Measurements from ENCODE around the gene BAG2. TPM values are rescaled to one million over a fixed set of nuclear protein-coding genes. Genes with fewer than 3 reads are reported as not detected.

The BAG2 gene
- total RNA-seq, 1 donor = 32.8 TPM

DNA sequence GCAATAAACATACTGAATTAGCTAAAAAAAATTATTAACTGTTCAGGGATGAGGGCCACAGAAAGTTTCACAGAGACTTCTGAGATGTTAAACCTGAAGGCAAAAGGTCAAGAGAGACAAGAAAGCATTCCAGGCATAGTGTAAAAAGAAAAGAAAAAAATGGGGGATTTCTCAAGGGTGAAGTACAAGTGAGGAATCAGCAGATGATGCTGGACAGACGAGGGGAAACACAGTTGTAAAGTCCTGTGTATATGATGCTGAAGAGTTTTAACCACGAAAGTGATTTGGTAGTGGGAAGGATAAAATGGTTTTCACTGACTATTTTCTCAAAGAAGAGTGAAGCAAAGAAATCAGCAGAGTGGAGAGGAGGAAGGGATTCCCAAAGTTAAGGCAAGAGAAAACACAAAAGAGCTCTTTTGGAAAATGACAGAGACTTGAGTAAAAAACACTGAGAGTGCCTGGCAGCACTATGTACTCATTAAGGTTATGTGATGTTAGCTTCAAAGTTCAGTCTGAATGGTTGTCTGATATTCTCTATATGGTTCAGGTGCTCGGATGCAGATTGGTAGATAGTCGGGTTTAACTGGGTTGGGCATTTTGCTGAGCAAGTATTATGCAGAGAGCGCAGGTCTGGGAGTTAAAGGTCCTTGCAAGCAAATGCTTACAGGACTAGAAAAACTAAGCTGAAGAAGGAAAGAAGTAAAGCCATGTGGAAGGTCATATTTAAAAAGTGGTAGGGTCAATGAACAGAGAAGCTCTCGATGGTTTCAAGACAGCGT is 33.6 kb downstream of the BAG2 start:
- DNase-seq (ENCODE audit: low read depth) = peak; percentile 21
- TF ChIP-seq, protein P1, sequence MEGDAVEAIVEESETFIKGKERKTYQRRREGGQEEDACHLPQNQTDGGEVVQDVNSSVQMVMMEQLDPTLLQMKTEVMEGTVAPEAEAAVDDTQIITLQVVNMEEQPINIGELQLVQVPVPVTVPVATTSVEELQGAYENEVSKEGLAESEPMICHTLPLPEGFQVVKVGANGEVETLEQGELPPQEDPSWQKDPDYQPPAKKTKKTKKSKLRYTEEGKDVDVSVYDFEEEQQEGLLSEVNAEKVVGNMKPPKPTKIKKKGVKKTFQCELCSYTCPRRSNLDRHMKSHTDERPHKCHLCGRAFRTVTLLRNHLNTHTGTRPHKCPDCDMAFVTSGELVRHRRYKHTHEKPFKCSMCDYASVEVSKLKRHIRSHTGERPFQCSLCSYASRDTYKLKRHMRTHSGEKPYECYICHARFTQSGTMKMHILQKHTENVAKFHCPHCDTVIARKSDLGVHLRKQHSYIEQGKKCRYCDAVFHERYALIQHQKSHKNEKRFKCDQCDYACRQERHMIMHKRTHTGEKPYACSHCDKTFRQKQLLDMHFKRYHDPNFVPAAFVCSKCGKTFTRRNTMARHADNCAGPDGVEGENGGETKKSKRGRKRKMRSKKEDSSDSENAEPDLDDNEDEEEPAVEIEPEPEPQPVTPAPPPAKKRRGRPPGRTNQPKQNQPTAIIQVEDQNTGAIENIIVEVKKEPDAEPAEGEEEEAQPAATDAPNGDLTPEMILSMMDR (IDR thresholded peaks at IDR 0.05; ENCODE audit: insufficient read depth, low read depth, low read length) = no peak
- no peak overlapping the region for H3K4me3 ChIP-seq (ENCODE audit: low read depth, low read length)

DNA sequence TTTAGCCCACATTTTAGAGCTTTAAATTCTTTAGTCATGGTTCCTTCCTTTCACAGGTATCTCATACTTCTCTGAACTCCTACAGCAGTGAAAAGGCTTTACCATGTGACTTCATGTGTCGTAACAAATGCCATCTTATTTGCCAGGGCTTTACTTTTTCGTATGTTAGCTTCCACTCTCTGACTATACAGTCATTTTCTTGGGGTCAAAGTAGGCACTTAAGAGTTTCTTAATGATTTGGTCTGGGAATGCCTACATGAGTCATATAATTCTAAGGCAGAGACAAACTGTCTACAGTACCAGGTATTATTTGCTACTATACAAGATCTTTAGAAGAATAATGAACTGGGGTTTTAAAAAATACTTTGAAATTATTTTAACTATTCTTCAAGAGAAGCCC is 35.0 kb downstream of the BAG2 start:
- DNase-seq (ENCODE audit: low read depth) = peak; percentile 66
- TF ChIP-seq, protein P1 (IDR thresholded peaks at IDR 0.05; ENCODE audit: insufficient read depth, low read depth, low read length) = no peak
- no peak overlapping the region for H3K4me3 ChIP-seq (ENCODE audit: low read depth, low read length)

DNA sequence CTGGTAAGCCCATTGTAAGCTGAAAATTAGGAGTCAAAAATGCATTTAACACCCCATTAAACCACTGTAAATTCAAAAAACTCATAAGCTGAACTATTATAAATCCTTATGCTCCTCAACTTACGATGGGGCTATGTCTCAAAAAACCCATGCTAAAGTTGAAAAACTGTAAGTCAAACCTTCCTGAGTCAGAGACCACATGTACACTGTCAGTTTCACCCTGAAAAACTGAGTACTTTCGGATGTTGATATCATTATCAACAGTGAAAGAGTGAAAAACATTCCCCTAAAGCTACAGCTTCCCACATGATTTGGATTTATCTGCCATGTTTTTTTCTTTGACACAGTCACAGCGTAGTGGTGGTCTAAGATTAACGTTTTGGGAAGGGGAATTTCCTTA is 35.7 kb downstream of the BAG2 start:
- TF ChIP-seq, protein P1 (IDR thresholded peaks at IDR 0.05; ENCODE audit: insufficient read depth, low read depth, low read length) = no peak
- H3K4me3 ChIP-seq (ENCODE audit: low read depth, low read length) = no peak overlapping the region
- DNase-seq (ENCODE audit: low read depth) = peak; percentile 30

DNA sequence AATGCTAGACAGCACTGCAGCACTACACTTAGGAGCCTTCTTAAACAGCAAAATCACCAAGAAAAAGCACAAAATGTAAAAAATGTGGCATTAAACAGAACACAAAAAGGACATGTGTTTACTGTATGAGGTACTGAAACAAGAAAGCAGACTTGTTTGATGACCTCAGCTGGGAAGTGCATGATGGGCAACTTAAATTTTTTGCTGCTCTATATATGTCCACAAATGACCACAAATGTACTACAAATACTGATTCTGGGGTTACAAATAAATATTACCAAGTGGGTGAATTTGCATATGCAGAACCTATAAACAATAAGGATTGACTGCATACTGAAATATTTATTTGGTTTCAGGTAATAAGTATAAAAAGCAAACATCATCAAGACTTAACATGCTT is 36.9 kb downstream of the BAG2 start:
- TF ChIP-seq, protein P1 (IDR thresholded peaks at IDR 0.05; ENCODE audit: insufficient read depth, low read depth, low read length) = no peak
- no peak overlapping the region for H3K4me3 ChIP-seq (ENCODE audit: low read depth, low read length)
- DNase-seq (ENCODE audit: low read depth) = peak; percentile 34

DNA sequence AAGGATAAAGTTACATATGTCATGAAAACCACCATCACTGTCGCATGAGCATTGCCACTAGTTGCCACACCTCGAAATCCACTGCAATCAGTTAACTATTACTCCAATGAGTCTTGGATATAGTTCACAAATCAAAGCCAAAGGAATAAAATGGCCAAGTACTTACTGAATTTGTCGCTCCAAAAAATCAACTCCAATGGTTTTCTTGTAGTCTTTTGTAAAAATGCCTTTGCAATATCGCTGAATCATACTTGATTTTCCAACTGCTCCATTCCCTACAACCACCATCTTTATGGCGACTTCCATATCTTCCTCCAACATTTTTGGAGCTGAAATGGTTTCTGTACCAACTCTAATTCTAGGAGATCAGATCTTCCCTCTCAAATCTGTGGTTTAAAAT is 37.9 kb downstream of the BAG2 start:
- no peak overlapping the region for H3K4me3 ChIP-seq (ENCODE audit: low read depth, low read length)
- TF ChIP-seq, protein P1 (IDR thresholded peaks at IDR 0.05; ENCODE audit: insufficient read depth, low read depth, low read length) = no peak
- no peak for DNase-seq (ENCODE audit: low read depth)

DNA sequence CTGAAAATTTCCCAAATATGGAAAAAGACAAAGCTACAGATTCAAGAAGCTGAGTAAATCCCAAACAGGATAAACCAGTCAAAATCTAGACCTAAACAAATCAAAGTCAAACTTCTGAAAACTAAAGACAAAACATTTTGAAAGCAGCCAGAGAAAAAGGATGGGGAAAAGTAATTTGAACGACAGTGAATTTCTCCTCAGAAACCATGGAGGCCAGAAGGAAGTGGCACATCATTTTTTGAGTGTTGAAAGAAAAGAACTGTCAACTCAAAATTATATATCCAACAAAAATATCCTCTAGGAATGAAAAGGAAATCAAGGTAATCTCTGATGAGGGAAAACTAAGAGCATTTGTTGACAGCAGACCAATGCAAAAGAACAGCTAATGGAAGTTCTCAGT is 43.1 kb downstream of the BAG2 start:
- no peak overlapping the region for H3K4me3 ChIP-seq (ENCODE audit: low read depth, low read length)
- TF ChIP-seq, protein P1 (IDR thresholded peaks at IDR 0.05; ENCODE audit: insufficient read depth, low read depth, low read length) = no peak
- DNase-seq (ENCODE audit: low read depth) = no peak
